Measurements from ENCODE around the gene TSPEAR. TPM values are rescaled to one million over a fixed set of nuclear protein-coding genes. Genes with fewer than 3 reads are reported as not detected.

TSPEAR gene
- total RNA-seq, 1 donor: not detected

GRCh38 chr21:44734841-44735240 is 23.5 kb upstream of the TSPEAR start:
- no peak for TF ChIP-seq CTCF (IDR thresholded peaks at IDR 0.05; ENCODE audit: insufficient read depth, low read length)

GRCh38 chr21:44734026-44734745 is 22.8 kb upstream of the TSPEAR start:
- TF ChIP-seq CTCF (IDR thresholded peaks at IDR 0.05; ENCODE audit: insufficient read depth, low read length): no peak
- no peak overlapping the region for H3K4me3 ChIP-seq (ENCODE audit: low read depth, low read length)
- DNase-seq (ENCODE audit: low read depth): no peak

More at GRCh38 chr21:44734841-44735240, 23.5 kb upstream of the TSPEAR start:
- DNase-seq (ENCODE audit: low read depth): no peak
- no peak overlapping the region for H3K4me3 ChIP-seq (ENCODE audit: low read depth, low read length)

- TF ChIP-seq CTCF (IDR thresholded peaks at IDR 0.05; ENCODE audit: insufficient read depth, low read length): no peak
- DNase-seq (ENCODE audit: low read depth): no peak
- H3K4me3 ChIP-seq (ENCODE audit: low read depth, low read length): no peak overlapping the region
These were observed 21.6 kb upstream of the TSPEAR start for GRCh38 chr21:44732956-44733355.

DNA sequence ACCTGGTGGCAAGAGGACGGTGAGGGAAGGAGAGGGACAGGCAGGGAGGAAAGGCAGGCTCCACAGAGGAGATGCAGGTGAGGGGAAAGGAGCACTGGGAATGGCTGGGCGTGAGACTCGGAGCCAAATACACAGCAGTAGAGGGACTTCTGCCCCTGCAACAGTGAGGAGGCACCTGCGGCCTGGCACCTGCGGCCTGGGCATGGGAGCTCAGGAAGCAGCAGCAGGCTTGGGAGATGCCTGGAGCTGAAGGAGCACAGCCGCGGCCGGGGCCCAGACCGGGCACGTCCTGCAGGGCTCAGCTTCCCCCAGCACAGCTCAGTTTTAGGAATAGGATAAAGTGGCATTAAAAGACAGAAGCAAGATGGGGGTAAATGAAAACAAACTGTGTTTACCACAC is 20.9 kb upstream of the TSPEAR start:
- TF ChIP-seq CTCF (IDR thresholded peaks at IDR 0.05; ENCODE audit: insufficient read depth, low read length): no peak
- H3K4me3 ChIP-seq (ENCODE audit: low read depth, low read length): no peak overlapping the region
- no peak for DNase-seq (ENCODE audit: low read depth)

DNA sequence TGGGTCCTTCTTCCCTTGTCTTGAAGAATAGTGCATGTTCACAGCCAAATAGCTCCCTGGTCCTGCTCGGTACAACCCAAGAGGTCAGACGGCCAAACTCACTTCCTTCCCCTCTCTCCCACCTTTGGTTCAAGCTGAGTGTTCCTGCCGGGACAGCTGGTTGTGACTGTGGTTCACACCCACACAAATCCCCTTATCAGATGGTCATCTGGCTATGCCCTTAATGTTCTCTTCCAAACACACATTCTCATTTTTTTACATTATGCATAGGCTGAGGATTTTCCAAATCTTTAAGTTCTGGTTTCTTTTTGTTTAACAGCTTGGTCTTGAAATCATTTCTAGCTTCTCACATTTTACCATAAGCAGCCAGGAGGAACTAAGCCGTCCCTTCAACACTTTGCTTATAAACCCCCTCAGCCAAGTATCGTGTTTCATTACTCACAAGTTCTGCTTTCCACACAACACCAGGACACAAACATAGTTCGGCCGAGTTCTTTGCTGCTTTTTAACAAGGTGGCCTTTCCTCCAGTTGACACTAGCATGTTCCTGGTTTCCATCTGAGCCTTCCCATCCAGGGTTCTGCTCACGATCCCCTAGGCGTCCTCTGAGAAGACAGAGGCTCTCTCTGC is 19.7 kb upstream of the TSPEAR start:
- no peak for TF ChIP-seq CTCF (IDR thresholded peaks at IDR 0.05; ENCODE audit: insufficient read depth, low read length)
- no peak overlapping the region for H3K4me3 ChIP-seq (ENCODE audit: low read depth, low read length)
- DNase-seq (ENCODE audit: low read depth): no peak

DNA sequence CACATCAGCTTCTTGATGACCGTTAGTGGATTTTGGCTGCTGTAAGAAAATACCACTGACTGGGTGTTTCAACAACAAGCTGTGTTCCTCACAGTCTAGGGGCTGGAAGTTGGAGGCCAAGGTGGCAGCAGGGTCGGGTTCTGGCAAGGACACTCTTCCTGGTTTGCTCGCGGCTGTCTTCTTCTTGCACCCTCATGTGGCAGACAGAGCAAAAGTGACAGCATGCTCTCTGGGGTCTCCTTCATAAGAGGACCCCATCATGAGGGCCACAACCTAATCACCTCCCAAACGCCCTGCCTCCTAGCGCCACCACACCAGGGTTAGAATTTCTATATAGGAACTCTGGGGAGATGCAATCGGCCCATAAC is 18.6 kb upstream of the TSPEAR start:
- no peak for TF ChIP-seq CTCF (IDR thresholded peaks at IDR 0.05; ENCODE audit: insufficient read depth, low read length)
- no peak for DNase-seq (ENCODE audit: low read depth)
- H3K4me3 ChIP-seq (ENCODE audit: low read depth, low read length): no peak overlapping the region
